GM12878 (cell line): ENCODE measurements around the gene ZNF618. TPM values are rescaled to one million over a fixed set of nuclear protein-coding genes. Genes with fewer than 3 reads are reported as not detected.

Experiments used
- ATAC-seq: fragments of 200-7000 bp; cut with Tn5 transposase; 3 replicates; pipeline ENCODE4 v1.9.1; 2020; ENCODE audit warnings: mild to moderate bottlenecking, moderate library complexity
- BruUV-seq: library from RNA; stranded (reverse); fragments of 400-500 nt; replicated peaks from 2 replicates; lab custom pipeline; 2021; lab: Mats Ljungman, UMichigan
- CTCF ChIA-PET: fragments of 300-600 bp; sonication (Branson Sonifier 250); formaldehyde crosslinking; extraction: SDS; loops from one replicate; lab custom pipeline; 2021; ENCODE audit warnings: inconsistent platforms; lab: Yijun Ruan, JAX
- POLR2A ChIA-PET: fragments of 350-600 bp; formaldehyde crosslinking; extraction: SDS; loops from one replicate; lab custom pipeline; 2021; ENCODE audit warnings: inconsistent platforms; lab: Charles Lee
- RAD21 ChIA-PET: fragments of 300-600 bp; sonication (Branson Sonifier 250); formaldehyde crosslinking; loops from one replicate; lab custom pipeline; 2023; ENCODE audit warnings: antibody characterized with exemption; ENCODE audit not compliant: unreplicated experiment; lab: Charles Lee
- SMC1A ChIA-PET: fragments of 300-600 bp; sonication (Branson Sonifier 250); formaldehyde crosslinking; loops from one replicate; lab custom pipeline; 2023; ENCODE audit not compliant: unreplicated experiment, uncharacterized antibody; lab: Charles Lee
- DNase-seq: peaks from one replicate; pipeline ENCODE4 v3.0.0-alpha.2; 2011; ENCODE audit warnings: low read depth, low spot score
- FAIRE-seq: peaks from 3 replicates; lab custom pipeline; 2011; peaks lifted over from hg19 to GRCh38; lab: Jason Lieb, UNC
- H2AFZ ChIP-seq: 2 replicates; pipeline ENCODE4 v1.6.0; 2011; ENCODE audit warnings: low read depth, low read length, control low read depth; ENCODE audit not compliant: control insufficient read depth
- H3K27ac ChIP-seq: 2 replicates; pipeline ENCODE4 v1.5.1; 2011; ENCODE audit warnings: control low read depth; ENCODE audit not compliant: control insufficient read depth, insufficient read depth
- H3K27me3 ChIP-seq, 2 experiments: replicated peaks in 1 of 2; 2 replicates each; pipeline versions ENCODE4 v1.6.0 to v1.6.1; 2011; ENCODE audit warnings: low read length in 1 of 2; ENCODE audit not compliant: control insufficient read depth in 2 of 2, insufficient read depth in 2 of 2
- H3K36me3 ChIP-seq, 2 experiments: 2 replicates each; pipeline ENCODE4 v1.5.1; 2011; ENCODE audit warnings: low read length in 1 of 2; ENCODE audit not compliant: control insufficient read depth in 2 of 2, insufficient read depth in 2 of 2
- H3K4me1 ChIP-seq: 2 replicates; pipeline ENCODE4 v1.6.1; 2011; ENCODE audit warnings: mild to moderate bottlenecking, low read length, moderate library complexity, mixed read lengths; ENCODE audit not compliant: control insufficient read depth, insufficient read depth
- H3K4me2 ChIP-seq: 2 replicates; pipeline ENCODE4 v1.6.0; 2011; ENCODE audit warnings: control low read depth; ENCODE audit not compliant: control insufficient read depth, insufficient read depth
- H3K4me3 ChIP-seq: fragments of 200-600 bp; sonication (generic); 2 replicates; pipeline ENCODE4 v1.5.1; 2016
- H3K79me2 ChIP-seq: 2 replicates; pipeline ENCODE4 v1.6.0; 2011; ENCODE audit warnings: low read length; ENCODE audit not compliant: control insufficient read depth, insufficient read depth
- H3K9ac ChIP-seq: 2 replicates; pipeline ENCODE4 v1.8.0; 2011; ENCODE audit warnings: low read length, control low read depth, mixed read lengths; ENCODE audit not compliant: control insufficient read depth, insufficient read depth
- H3K9me3 ChIP-seq: replicated peaks from 3 replicates; pipeline ENCODE4 v1.5.1; 2011; ENCODE audit warnings: mild to moderate bottlenecking, low read length; ENCODE audit not compliant: control insufficient read depth, insufficient read depth
- H4K20me1 ChIP-seq: 2 replicates; pipeline ENCODE4 v1.6.0; 2011; ENCODE audit not compliant: control insufficient read depth, insufficient read depth
- ATF2 ChIP-seq: IDR thresholded peaks from 2 replicates; pipeline ENCODE4 v1.6.1; 2012; ENCODE audit warnings: low read length, inconsistent platforms
- BMI1 ChIP-seq: fragments of 450-650 bp; IDR thresholded peaks from 2 replicates; pipeline ENCODE4 v1.6.1; 2016; ENCODE audit warnings: mild to moderate bottlenecking, moderate library complexity, borderline replicate concordance
- CHD4 ChIP-seq: fragments of 200-600 bp; sonication (generic); IDR thresholded peaks from 2 replicates; pipeline ENCODE4 v1.6.1; 2016; ENCODE audit warnings: mild to moderate bottlenecking
- HCFC1 ChIP-seq: fragments of 150-350 bp; IDR thresholded peaks from 2 replicates; pipeline ENCODE4 v1.6.1; 2014; ENCODE audit warnings: low read length
- IKZF2 ChIP-seq, 2 experiments: fragments of 450-650 bp; IDR thresholded peaks; 2 replicates each; pipeline ENCODE4 v1.6.1; 2017; ENCODE audit warnings: mild to moderate bottlenecking in 2 of 2, moderate library complexity in 2 of 2
- IRF3 ChIP-seq: fragments of 450-650 bp; IDR thresholded peaks from 2 replicates; pipeline ENCODE4 v1.6.1; 2014; ENCODE audit warnings: mild to moderate bottlenecking
- IRF4 ChIP-seq: IDR thresholded peaks from 2 replicates; pipeline ENCODE4 v1.6.1; 2011; ENCODE audit warnings: low read depth, low read length
- MXI1 ChIP-seq: fragments of 150-350 bp; IDR thresholded peaks from 2 replicates; pipeline ENCODE4 v1.6.1; 2011; ENCODE audit warnings: low read depth, mild to moderate bottlenecking, inconsistent platforms, low read length, improper control_type of control experiment
- NFXL1 ChIP-seq: fragments of 450-650 bp; IDR thresholded peaks from 2 replicates; pipeline ENCODE4 v1.6.1; 2017; ENCODE audit warnings: antibody characterized with exemption, mild to moderate bottlenecking, borderline replicate concordance
- NKRF ChIP-seq: fragments of 450-650 bp; conservative IDR thresholded peaks from 2 replicates; pipeline ENCODE4 v1.6.1; 2017; ENCODE audit warnings: mild to moderate bottlenecking, moderate library complexity
- RAD51 ChIP-seq: fragments of 450-650 bp; IDR thresholded peaks from 2 replicates; pipeline ENCODE4 v1.6.1; 2016; ENCODE audit warnings: moderate library complexity, mild to moderate bottlenecking, inconsistent platforms
- RB1 ChIP-seq: fragments of 450-650 bp; formaldehyde crosslinking; IDR thresholded peaks from 2 replicates; pipeline ENCODE4 v1.6.1; 2017; ENCODE audit warnings: mild to moderate bottlenecking, borderline replicate concordance
- REST ChIP-seq: IDR thresholded peaks from 2 replicates; pipeline ENCODE4 v1.6.1; 2012; ENCODE audit warnings: mild to moderate bottlenecking, low read depth, low read length
- TCF3 ChIP-seq: IDR thresholded peaks from 2 replicates; pipeline ENCODE4 v1.6.1; 2012; ENCODE audit warnings: low read depth, mild to moderate bottlenecking, low read length, borderline replicate concordance; ENCODE audit not compliant: insufficient read depth
- ZNF207 ChIP-seq: fragments of 450-650 bp; IDR thresholded peaks from 2 replicates; pipeline ENCODE4 v1.6.1; 2014; ENCODE audit warnings: antibody characterized with exemption, mild to moderate bottlenecking, borderline replicate concordance
- WGBS: methylation state at CpG from one replicate; pipeline ENCODE4 v1.1.6; 2016; ENCODE audit warnings: low lambda C conversion rate; ENCODE audit not compliant: insufficient replicate concordance, insufficient coverage; ENCODE audit errors: missing lambda C conversion rate; 5-methylcytosine and 5-hydroxymethylcytosine counted together
- in situ Hi-C: fragments of 300-500 bp; cut with MboI; formaldehyde crosslinking; loops from 9 replicates; pipeline ENCODE4 v1.14.3; 2018; ENCODE audit warnings: mixed read lengths
- intact Hi-C: fragments of 100-400 bp; cut with micrococcal nuclease; formaldehyde crosslinking; loops from one replicate; pipeline ENCODE4 v1.14.2; 2022; ENCODE audit not compliant: unreplicated experiment
- polyA plus RNA-seq, 11 experiments: library from polyadenylated mRNA; depleted of rRNA in 4 of 11; unstranded in 6 of 11; stranded (reverse) in 5 of 11; fragments of >200 nt; fragmentation: Nextera tagmentation in 4 of 11; fragmentation: Illumina TruSeq in 1 of 11; extraction: Ambion mirVana in 4 of 11; extraction: Trizol in 1 of 11; gene quantifications; 1 replicate in 1 of 11; 2 replicates in 10 of 11; pipeline versions ENCODE4 v1.2.1 to v1.2.3, GENCODE V29; 2011 to 2016; ENCODE audit warnings: inconsistent platforms in 2 of 11, missing spikeins in 2 of 11, low read depth in 1 of 11
- total RNA-seq, 4 experiments: library from RNA; depleted of rRNA in 3 of 4; stranded (reverse); fragments of >200 nt in 3 of 4; fragmentation: Illumina TruSeq in 1 of 4; extraction: Trizol in 1 of 4; gene quantifications; 2 replicates each; pipeline versions ENCODE4 v1.2.1 to v1.2.3, GENCODE V29; 2013 to 2021

Gene ZNF618
- total and polyA plus RNA-seq, 10 of the 15 experiments (the other 5 are each of a cell fraction or from before 2014, with no cell fraction given), result 0.01 to 0.24 (median 0.06) TPM; not detected in 2

- no peak for TF ChIP-seq NKRF
- no peak for TF ChIP-seq HCFC1
- TF ChIP-seq TCF3, result no peak
- no peak for TF ChIP-seq BMI1
- TF ChIP-seq IRF4, result no peak
- no peak for TF ChIP-seq MXI1
- TF ChIP-seq IRF3, result no peak
- TF ChIP-seq IKZF2 (IDR thresholded peaks at IDR 0.05), result no peak
Measured at GRCh38 chr9:113948891-113949570, 72.9 kb downstream of the ZNF618 start (continued).

- no peak for FAIRE-seq
- no peak for ATAC-seq
- CTCF ChIA-PET, result no interaction called here
- intact Hi-C loops (no loop called here), in situ Hi-C loops (loop anchor here (10.0 kb wide), 1 partner anchor 55 kb away; no protein-coding TSS in a partner anchor)
- SMC1A ChIA-PET, result no interaction called here
- Histone ChIP-seq H4K20me1 (no peaks in the 10 kb centered on the region), H3K27ac (no peak overlapping the region), H3K4me2 (no peak overlapping the region), H3K79me2 (no peaks in the 10 kb centered on the region), H3K27me3 (no peaks in the 10 kb centered on the region), H3K9me3 (no peaks in the 10 kb centered on the region), H2AFZ (no peak overlapping the region), H3K4me1 (no peaks in the 10 kb centered on the region), H3K4me3 (no peak overlapping the region), H3K36me3 (no peaks in the 10 kb centered on the region), H3K9ac (no peak overlapping the region)
- POLR2A ChIA-PET, result no interaction called here
- WGBS, result 49% methylated on average over 17 of the region's 17 CpGs
- BruUV-seq, result no TSS peak
- DNase-seq, result no peak
- RAD21 ChIA-PET, result no interaction called here
- TF ChIP-seq RB1, result no peak
- TF ChIP-seq NFXL1, result no peak
- no peak for TF ChIP-seq CHD4
- no peak for TF ChIP-seq ZNF207
- no peak for TF ChIP-seq REST
- TF ChIP-seq RAD51, result no peak
- TF ChIP-seq ATF2, result no peak
- TF ChIP-seq IKZF2 (IDR thresholded peaks at IDR 0.05), result no peak
Measured at GRCh38 chr9:113949571-113950078, 73.5 kb downstream of the ZNF618 start.
